ENCODE measurements around the gene GM2A.

Gene GM2A

GRCh38 chr5:151252762-151253604 is at the start of gene GM2A:
Gene GM2A, plus strand, starts transcription at chr5:151253185. Its CDS starts 32 bp downstream, at chr5:151253217.
- peak; percentile 97 for DNase-seq

GRCh38 chr5:151204051-151204450 is 48.9 kb upstream of the GM2A start:
- no peak for DNase-seq

GRCh38 chr5:151205411-151205810 is 47.6 kb upstream of the GM2A start:
- DNase-seq = no peak

GRCh38 chr5:151208481-151208914 is 44.5 kb upstream of the GM2A start:
- no peak for DNase-seq

GRCh38 chr5:151212406-151212798 is 40.6 kb upstream of the GM2A start:
- no peak for DNase-seq

- DNase-seq = no peak
Observed at GRCh38 chr5:151213803-151214613, 39.0 kb upstream of the GM2A start.

- no peak for DNase-seq
Observed at GRCh38 chr5:151214614-151215545, 38.1 kb upstream of the GM2A start.

GRCh38 chr5:151215546-151215880 is 37.5 kb upstream of the GM2A start:
- no peak for DNase-seq

GRCh38 chr5:151216781-151217180 is 36.2 kb upstream of the GM2A start:
- DNase-seq = no peak

- no peak for DNase-seq
Observed at GRCh38 chr5:151218177-151218576, 34.8 kb upstream of the GM2A start.

- no peak for DNase-seq
Observed at GRCh38 chr5:151219138-151219537, 33.8 kb upstream of the GM2A start.

GRCh38 chr5:151219789-151220188 is 33.2 kb upstream of the GM2A start:
- no peak for DNase-seq

GRCh38 chr5:151221574-151221973 is 31.4 kb upstream of the GM2A start:
- no peak for DNase-seq

- DNase-seq = no peak
Observed at GRCh38 chr5:151222054-151222789, 30.8 kb upstream of the GM2A start.

GRCh38 chr5:151222790-151223446 is 30.1 kb upstream of the GM2A start:
- no peak for DNase-seq

GRCh38 chr5:151223447-151224264 is 29.3 kb upstream of the GM2A start, which contains the start of gene CCDC69:
Gene CCDC69, minus strand, starts transcription at chr5:151224092. Its CDS starts 122 bp downstream, at chr5:151223970.
- DNase-seq = peak; percentile 15

GRCh38 chr5:151224372-151224771 is 28.6 kb upstream of the GM2A start:
- DNase-seq = no peak

- no peak for DNase-seq
Observed at GRCh38 chr5:151225071-151225470, 27.9 kb upstream of the GM2A start.

GRCh38 chr5:151225475-151225874 is 27.5 kb upstream of the GM2A start:
- DNase-seq = no peak

- DNase-seq = no peak
Observed at GRCh38 chr5:151227918-151228447, 25.0 kb upstream of the GM2A start.

Measured in COR-L47 (cell line).